ENCODE results near the gene PSORS1C2.

The PSORS1C2 gene

GRCh38 chr6:31161216-31162126, 22.6 kb upstream of the PSORS1C2 start:
- DNase-seq (ENCODE audit: low spot score) (no peak), ATAC-seq (ENCODE audit: low read depth) (no peak)
- H3K9me3 ChIP-seq (ENCODE audit: severe bottlenecking) = no peaks in the 10 kb centered on the region
- no peak overlapping the region for H3K27ac ChIP-seq (ENCODE audit: poor library complexity, severe bottlenecking)
- TF ChIP-seq CTCF (IDR thresholded peaks at IDR 0.05; ENCODE audit: poor library complexity, severe bottlenecking) = no peak
- no peak overlapping the region for H3K4me3 ChIP-seq (ENCODE audit: severe bottlenecking)
- peaks cover 33% of the 10 kb centered on the region for H3K36me3 ChIP-seq (ENCODE audit: low read depth)
- peaks cover 3% of the 10 kb centered on the region for H3K4me1 ChIP-seq (ENCODE audit: insufficient read depth, poor library complexity, severe bottlenecking)
- H3K27me3 ChIP-seq (ENCODE audit: insufficient read depth, poor library complexity, severe bottlenecking) = no peaks in the 10 kb centered on the region

- peaks cover 3% of the 10 kb centered on the region for H3K4me1 ChIP-seq (ENCODE audit: insufficient read depth, poor library complexity, severe bottlenecking)
- no peaks in the 10 kb centered on the region for H3K27me3 ChIP-seq (ENCODE audit: insufficient read depth, poor library complexity, severe bottlenecking)
- DNase-seq (ENCODE audit: low spot score) (no peak), ATAC-seq (ENCODE audit: low read depth) (peak; percentile 38)
- H3K36me3 ChIP-seq (ENCODE audit: low read depth) = peaks cover 50% of the 10 kb centered on the region
- TF ChIP-seq CTCF (IDR thresholded peaks at IDR 0.05; ENCODE audit: poor library complexity, severe bottlenecking) = no peak
- H3K9me3 ChIP-seq (ENCODE audit: severe bottlenecking) = no peaks in the 10 kb centered on the region
- H3K27ac ChIP-seq (ENCODE audit: poor library complexity, severe bottlenecking) = peak overlapping the region; percentile 62
- H3K4me3 ChIP-seq (ENCODE audit: severe bottlenecking) = peak overlapping the region; percentile 52
Observed at GRCh38 chr6:31158863-31159855, 20.3 kb upstream of the PSORS1C2 start.

- Histone ChIP-seq H3K4me1 (ENCODE audit: insufficient read depth, poor library complexity, severe bottlenecking) (peaks cover 3% of the 10 kb centered on the region), H3K36me3 (ENCODE audit: low read depth) (peaks cover 59% of the 10 kb centered on the region), H3K27ac (ENCODE audit: poor library complexity, severe bottlenecking) (peak within 1 kb of the TSS; percentile 62), H3K27me3 (ENCODE audit: insufficient read depth, poor library complexity, severe bottlenecking) (no peaks in the 10 kb centered on the region), H3K9me3 (ENCODE audit: severe bottlenecking) (no peaks in the 10 kb centered on the region), H3K4me3 (ENCODE audit: severe bottlenecking) (peak within 1 kb of the TSS; percentile 52)
- TF ChIP-seq CTCF (IDR thresholded peaks at IDR 0.05; ENCODE audit: poor library complexity, severe bottlenecking) = no peak
- DNase-seq (ENCODE audit: low spot score) = peak; percentile 97
- peak; percentile 90 for ATAC-seq (ENCODE audit: low read depth)
Observed at GRCh38 chr6:31158140-31158862, 19.4 kb upstream of the PSORS1C2 start, which contains the start of gene TCF19. Gene TCF19, plus strand, starts transcription at chr6:31158589. Its CDS starts 881 bp downstream, at chr6:31159470.

- Histone ChIP-seq H3K36me3 (ENCODE audit: low read depth) (peaks cover 60% of the 10 kb centered on the region), H3K4me1 (ENCODE audit: insufficient read depth, poor library complexity, severe bottlenecking) (peaks cover 3% of the 10 kb centered on the region), H3K9me3 (ENCODE audit: severe bottlenecking) (no peaks in the 10 kb centered on the region), H3K27ac (ENCODE audit: poor library complexity, severe bottlenecking) (peak within 1 kb of the TSS; percentile 62), H3K27me3 (ENCODE audit: insufficient read depth, poor library complexity, severe bottlenecking) (no peaks in the 10 kb centered on the region), H3K4me3 (ENCODE audit: severe bottlenecking) (peak within 1 kb of the TSS; percentile 52)
- no peak for TF ChIP-seq CTCF (IDR thresholded peaks at IDR 0.05; ENCODE audit: poor library complexity, severe bottlenecking)
- peak; percentile 26 for ATAC-seq (ENCODE audit: low read depth)
- DNase-seq (ENCODE audit: low spot score) = no peak
Observed at GRCh38 chr6:31157513-31158139, 18.8 kb upstream of the PSORS1C2 start, which contains the start of gene CCHCR1. Gene CCHCR1, minus strand, starts transcription at chr6:31157802. Its CDS starts 202 bp downstream, at chr6:31157600.

All from RWPE2 (cell line).